Testis (tissue), 3 donors: Measurements from ENCODE around the gene CSMD2. TPM values are rescaled to one million over a fixed set of nuclear protein-coding genes. Genes with fewer than 3 reads are reported as not detected.

Experiments
- DNase-seq: peaks from one replicate; pipeline ENCODE4 v3.0.0-alpha.2; 2019
- H3K27ac ChIP-seq, 2 donors: fragments of 200-600 bp; sonication (generic); one replicate each; pipeline ENCODE4 v1.5.1; 2019
- H3K27me3 ChIP-seq: fragments of 200-600 bp; sonication (generic); one replicate; pipeline ENCODE4 v1.5.1; 2019
- H3K36me3 ChIP-seq: fragments of 200-600 bp; sonication (generic); one replicate; pipeline ENCODE4 v1.5.1; 2017; ENCODE audit warnings: low read depth; ENCODE audit errors: missing control alignments
- H3K4me1 ChIP-seq: fragments of 200-600 bp; sonication (generic); one replicate; pipeline ENCODE4 v1.5.1; 2019
- H3K4me3 ChIP-seq, 2 donors: fragments of 200-600 bp; sonication (generic); one replicate each; pipeline ENCODE4 v1.5.1; 2017 to 2019
- H3K9me3 ChIP-seq: fragments of 200-600 bp; sonication (generic); one replicate; pipeline ENCODE4 v1.5.1; 2017
- CTCF ChIP-seq, 3 experiments: fragments of 450-650 bp in 2 of 3; fragments of 200-600 bp in 1 of 3; sonication (generic) in 1 of 3; IDR thresholded peaks; one replicate each; pipeline ENCODE4 v1.5.1; 2016 to 2019; ENCODE audit warnings: antibody characterized with exemption in 3 of 3, mild to moderate bottlenecking in 2 of 3, moderate library complexity in 1 of 3
- POLR2A ChIP-seq: fragments of 450-650 bp; IDR thresholded peaks from one replicate; pipeline ENCODE4 v1.6.1; 2017; ENCODE audit warnings: antibody characterized with exemption, mild to moderate bottlenecking, moderate library complexity
- WGBS, 2 donors: methylation state at CpG; one replicate each; pipeline ENCODE4 v1.1.5; 2018; 5-methylcytosine and 5-hydroxymethylcytosine counted together
- intact Hi-C: fragments of 100-400 bp; cut with DNase I; formaldehyde crosslinking; loops from one replicate; pipeline ENCODE4 v1.15.1; 2023; ENCODE audit warnings: low total_unique reads
- polyA plus RNA-seq: library from polyadenylated mRNA; stranded (reverse); fragments of 350-450 nt; fragmentation: Illumina TruSeq; extraction: RNeasy Lipid Tissue Mini Kit (QIAGEN cat#74804); gene quantifications from one replicate; pipeline ENCODE4 v1.2.3, GENCODE V29; 2014; ENCODE audit warnings: low read depth, low replicate concordance; ENCODE audit not compliant: insufficient read depth
- total RNA-seq, 2 donors: library from RNA; depleted of rRNA; stranded (reverse); fragments of >200 nt; gene quantifications; one replicate each; pipeline ENCODE4 v1.2.3, GENCODE V29; 2016

The CSMD2 gene
- total and polyA plus RNA-seq, 3 donors from 2014 or later, result 1.2 to 3.8 (median 2.7) TPM

DNA sequence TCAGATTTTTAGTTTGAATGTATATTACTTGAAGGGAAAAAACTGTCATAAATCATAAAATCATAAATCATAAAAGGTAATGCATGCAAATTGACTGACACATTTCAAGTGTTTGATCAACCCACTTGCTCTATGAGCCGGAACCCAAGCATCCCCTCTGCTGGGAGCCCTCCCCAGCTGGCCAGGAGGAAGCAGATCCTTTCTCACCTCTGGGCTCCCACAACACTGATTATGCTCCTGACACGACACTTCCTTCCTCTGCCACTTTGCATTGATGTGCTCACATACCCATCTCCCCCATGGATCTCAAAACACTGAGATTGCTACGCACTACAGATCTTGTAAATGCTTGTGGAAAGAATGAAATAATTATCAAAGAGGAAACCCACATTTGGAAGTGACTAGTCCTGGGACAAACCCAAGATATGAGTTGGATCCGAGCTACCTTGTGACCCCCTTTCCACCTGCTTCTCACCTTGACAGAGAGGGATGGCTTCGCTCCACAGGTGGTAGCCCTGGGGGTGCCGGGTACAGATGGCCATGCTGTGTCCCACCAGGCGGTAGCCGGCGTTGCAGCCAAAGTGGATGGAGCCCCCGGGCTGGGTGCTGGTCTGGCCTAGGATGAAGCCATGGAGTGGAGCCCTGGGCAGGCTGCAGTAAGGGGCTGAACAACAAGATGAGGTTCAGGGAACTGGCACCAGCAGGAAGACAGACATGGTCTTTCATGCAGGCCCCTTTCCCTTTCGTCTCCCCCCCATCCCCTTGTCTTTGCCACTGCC lies 588.0 kb downstream of the CSMD2 start:
- no peaks in the 10 kb centered on the region for H3K36me3 ChIP-seq
- no peak for TF ChIP-seq CTCF (IDR thresholded peaks at IDR 0.05)
- no peak for TF ChIP-seq POLR2A
- intact Hi-C loops, result no loop called here
- H3K4me3 ChIP-seq, result no peak overlapping the region
- DNase-seq, result no peak
- H3K27me3 ChIP-seq, result no peaks in the 10 kb centered on the region
- H3K27ac ChIP-seq, result no peak overlapping the region
- H3K4me1 ChIP-seq, result peaks cover 5% of the 10 kb centered on the region
- 86 to 95% methylated on average over 11 of the region's 11 CpGs for WGBS, 2 donors
- H3K9me3 ChIP-seq, result no peaks in the 10 kb centered on the region

- H3K27me3 ChIP-seq, result no peaks in the 10 kb centered on the region
- H3K4me3 ChIP-seq, result no peak overlapping the region
- no peak for DNase-seq
- peaks cover 5% of the 10 kb centered on the region for H3K4me1 ChIP-seq
- peak overlapping the region in 1 of 2 donors; percentile 55 for H3K27ac ChIP-seq
- WGBS, 2 donors, result 57 to 65% methylated on average over 7 of the region's 7 CpGs
- H3K36me3 ChIP-seq, result no peaks in the 10 kb centered on the region
- H3K9me3 ChIP-seq, result no peaks in the 10 kb centered on the region
- intact Hi-C loops, result no loop called here
- TF ChIP-seq POLR2A (no peak), CTCF (IDR thresholded peaks at IDR 0.05) (no peak)
Measured at GRCh38 chr1:33575324-33575879, 589.6 kb downstream of the CSMD2 start.

- TF ChIP-seq CTCF (IDR thresholded peaks at IDR 0.05), result no peak
- TF ChIP-seq POLR2A, result no peak
- WGBS, 2 donors, result 87 to 89% methylated on average over 3 of the region's 3 CpGs
- intact Hi-C loops, result no loop called here
- no peak overlapping the region for H3K4me3 ChIP-seq
- H3K36me3 ChIP-seq, result no peaks in the 10 kb centered on the region
- no peaks in the 10 kb centered on the region for H3K9me3 ChIP-seq
- H3K4me1 ChIP-seq, result peaks cover 5% of the 10 kb centered on the region
- H3K27ac ChIP-seq, result no peak overlapping the region
- no peaks in the 10 kb centered on the region for H3K27me3 ChIP-seq
- no peak for DNase-seq
Measured at GRCh38 chr1:33573661-33574060, 591.4 kb downstream of the CSMD2 start.

GRCh38 chr1:33572387-33572786 lies 592.6 kb downstream of the CSMD2 start:
- WGBS, 2 donors, result 77 to 81% methylated on average over 5 of the region's 5 CpGs
- H3K36me3 ChIP-seq, result no peaks in the 10 kb centered on the region
- intact Hi-C loops, result no loop called here
- H3K27ac ChIP-seq, result no peak overlapping the region
- DNase-seq, result no peak
- H3K4me1 ChIP-seq, result peaks cover 5% of the 10 kb centered on the region
- no peaks in the 10 kb centered on the region for H3K9me3 ChIP-seq
- no peaks in the 10 kb centered on the region for H3K27me3 ChIP-seq
- TF ChIP-seq POLR2A, result no peak
- TF ChIP-seq CTCF (IDR thresholded peaks at IDR 0.05), result no peak
- no peak overlapping the region for H3K4me3 ChIP-seq
